HG02852 (cell line): ENCODE data around the gene TADA2B.

Experiments used
- ATAC-seq: cut with Tn5 transposase; IDR thresholded peaks from one replicate; pipeline ENCODE4 v1.9.1; 2021; ENCODE audit warnings: mild to moderate bottlenecking, moderate library complexity; ENCODE audit not compliant: unreplicated experiment

The TADA2B gene

GRCh38 chr4:7037425-7037824 lies 5.7 kb upstream of the TADA2B start:
- ATAC-seq = no peak

GRCh38 chr4:7040765-7041164 lies 2.4 kb upstream of the TADA2B start:
- ATAC-seq = no peak

- ATAC-seq = no peak
These were observed 1.9 kb upstream of the TADA2B start for GRCh38 chr4:7041246-7041645.

DNA sequence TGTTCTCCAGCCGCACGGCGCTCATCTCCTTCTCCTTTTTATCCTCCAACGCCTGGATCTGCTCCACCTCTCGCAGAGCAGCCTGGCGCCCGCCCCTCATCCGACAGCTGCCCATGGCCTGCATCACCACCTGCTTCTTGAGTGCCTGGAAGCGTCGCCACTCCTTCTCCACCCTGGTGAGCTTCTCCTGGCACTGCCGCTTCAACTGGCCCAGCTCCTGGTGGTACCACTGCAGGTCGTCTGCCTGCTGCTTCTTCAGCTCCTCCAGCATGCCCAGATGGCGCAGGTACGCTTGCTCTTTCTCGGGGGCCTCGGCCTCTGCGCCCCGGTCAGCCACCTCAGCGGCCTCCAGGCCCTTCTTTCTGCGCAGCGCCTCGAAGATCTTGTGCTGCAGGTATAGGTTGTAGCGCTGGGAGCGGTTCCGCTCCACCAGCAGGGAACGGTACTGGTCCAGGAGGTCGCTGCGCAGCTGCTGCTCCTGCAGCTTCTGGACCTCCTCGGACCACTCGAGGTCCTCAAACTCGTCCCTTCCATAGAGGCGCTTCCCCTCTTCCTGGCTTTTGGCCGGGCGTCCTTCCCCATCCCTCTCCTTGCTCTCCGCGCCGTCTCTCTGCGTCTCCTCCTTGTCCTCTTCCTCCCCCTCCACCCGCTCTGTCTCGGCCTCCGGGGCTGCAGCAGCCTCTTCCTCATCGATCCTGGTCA lies 1.2 kb upstream of the TADA2B start:
- ATAC-seq = no peak

GRCh38 chr4:7042503-7043283 lies 479 bp upstream of the TADA2B start:
- peak; percentile 77 for ATAC-seq

GRCh38 chr4:7044137-7044930 lies 1.2 kb downstream of the TADA2B start:
- ATAC-seq = no peak

DNA sequence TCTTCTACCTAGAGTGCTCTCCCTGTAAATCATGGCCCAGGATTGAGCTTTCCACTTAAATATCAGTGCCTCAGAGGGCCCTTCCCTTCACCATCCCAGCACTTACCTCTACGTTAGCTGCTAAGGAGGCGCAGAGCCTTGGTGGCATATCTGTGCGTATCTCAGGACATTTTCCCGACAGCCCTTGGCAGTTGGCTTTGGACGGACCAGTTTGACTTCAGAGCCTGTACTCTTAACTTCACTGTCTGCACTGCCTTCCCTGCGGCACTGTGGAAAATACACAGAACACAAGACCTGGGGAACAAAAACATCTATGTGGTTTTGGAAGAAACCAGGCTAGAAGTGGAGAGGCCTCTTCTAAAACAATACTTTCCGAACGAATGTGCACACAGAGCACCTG lies 2.4 kb downstream of the TADA2B start:
- ATAC-seq = no peak

- ATAC-seq = no peak
These were observed 3.1 kb downstream of the TADA2B start for GRCh38 chr4:7045961-7046921.

DNA sequence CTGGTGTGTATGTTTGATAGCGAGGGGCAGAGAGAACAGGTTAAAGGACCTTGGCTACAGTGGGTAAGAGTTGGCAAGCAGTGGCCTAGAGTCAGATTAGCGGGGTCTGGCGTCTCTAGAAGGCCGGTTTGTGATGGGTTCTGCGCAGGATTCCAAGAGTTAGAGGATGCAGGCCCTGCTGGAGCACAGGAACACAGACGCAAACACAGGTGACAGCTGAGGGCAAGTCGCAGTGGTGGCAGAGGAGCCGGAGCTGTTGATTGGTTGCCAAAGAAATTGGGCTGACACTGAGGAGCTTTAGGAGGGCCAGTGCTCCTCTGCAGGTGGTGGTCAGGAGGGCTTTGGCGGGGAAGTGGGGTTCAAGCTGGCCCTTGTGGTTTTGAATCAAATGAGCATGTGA lies 3.8 kb downstream of the TADA2B start:
- no peak for ATAC-seq

GRCh38 chr4:7048642-7049041 lies 5.5 kb downstream of the TADA2B start:
- ATAC-seq = no peak

- no peak for ATAC-seq
These were observed 6.1 kb downstream of the TADA2B start for GRCh38 chr4:7049295-7049694.

- no peak for ATAC-seq
These were observed 6.6 kb downstream of the TADA2B start for GRCh38 chr4:7049739-7050138.

DNA sequence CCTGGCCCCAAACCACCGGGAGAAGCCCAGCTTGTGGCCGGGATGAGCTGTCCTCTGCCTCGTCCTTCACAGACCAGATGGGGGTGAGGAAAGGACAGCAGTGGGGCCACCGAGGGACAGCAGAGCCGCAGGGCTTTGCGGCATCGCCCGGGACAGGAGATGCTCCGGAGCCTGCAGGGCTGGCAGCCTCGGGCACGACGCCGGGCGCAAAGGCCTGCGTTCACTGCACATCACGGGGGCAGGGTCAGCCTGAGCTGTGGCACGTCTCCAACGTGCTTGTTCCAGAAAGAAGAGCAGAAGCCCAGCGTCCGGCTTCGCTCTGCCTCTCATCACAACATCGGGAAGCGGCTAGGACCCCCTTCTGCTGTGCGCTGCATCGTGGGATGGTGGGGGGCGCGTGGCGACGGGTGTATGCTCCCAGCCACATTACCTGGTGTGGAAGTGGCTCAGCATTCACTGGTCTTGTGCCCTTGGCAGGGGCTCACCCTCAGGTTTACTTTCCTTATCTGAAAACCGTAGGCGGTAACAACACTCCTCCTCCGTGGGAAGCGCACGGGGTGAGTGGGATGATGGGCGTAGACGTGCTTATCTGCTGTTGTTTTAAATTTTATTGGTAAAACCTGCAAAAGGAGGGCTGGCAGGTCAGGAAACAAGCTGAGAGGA lies 7.4 kb downstream of the TADA2B start:
- ATAC-seq = no peak

GRCh38 chr4:7051144-7051495 lies 7.9 kb downstream of the TADA2B start:
- no peak for ATAC-seq

- no peak for ATAC-seq
These were observed 8.7 kb downstream of the TADA2B start for GRCh38 chr4:7051905-7052304.

- no peak for ATAC-seq
These were observed 9.1 kb downstream of the TADA2B start for GRCh38 chr4:7052313-7052712.

GRCh38 chr4:7052923-7053715 lies 9.9 kb downstream of the TADA2B start:
- ATAC-seq = no peak

DNA sequence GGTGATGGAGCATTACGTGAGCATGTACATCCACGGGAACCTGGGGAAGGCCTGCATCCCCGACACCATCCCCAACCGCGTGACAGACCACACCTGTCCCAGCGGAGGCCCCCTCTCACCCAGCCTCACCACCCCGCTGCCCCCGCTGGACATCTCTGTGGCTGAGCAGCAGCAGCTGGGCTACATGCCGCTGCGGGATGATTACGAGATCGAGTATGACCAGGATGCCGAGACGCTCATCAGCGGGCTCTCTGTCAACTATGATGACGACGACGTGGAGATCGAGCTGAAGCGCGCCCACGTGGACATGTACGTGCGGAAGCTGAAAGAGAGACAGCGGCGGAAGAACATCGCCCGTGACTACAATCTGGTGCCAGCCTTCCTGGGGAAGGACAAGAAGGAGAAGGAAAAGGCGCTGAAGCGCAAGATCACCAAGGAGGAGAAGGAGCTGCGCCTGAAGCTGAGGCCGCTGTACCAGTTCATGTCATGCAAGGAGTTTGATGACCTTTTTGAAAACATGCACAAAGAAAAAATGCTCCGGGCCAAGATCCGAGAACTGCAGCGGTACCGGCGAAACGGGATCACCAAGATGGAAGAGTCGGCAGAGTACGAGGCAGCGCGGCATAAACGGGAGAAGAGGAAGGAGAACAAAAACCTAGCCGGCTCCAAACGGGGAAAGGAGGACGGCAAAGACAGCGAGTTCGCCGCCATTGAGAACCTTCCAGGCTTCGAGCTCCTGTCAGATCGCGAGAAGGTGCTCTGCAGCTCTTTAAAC lies 11.1 kb downstream of the TADA2B start:
- no peak for ATAC-seq
